ENCODE results near the gene NOXA1.

The NOXA1 gene

GRCh38 chr9:137446851-137447471 is 23.8 kb downstream of the NOXA1 start:
- TF ChIP-seq PRDM4 (tag by site-specific recombination; IDR thresholded peaks at IDR 0.05) = no peak
- TF ChIP-seq ZNF624 (tag by site-specific recombination; IDR thresholded peaks at IDR 0.05) = no peak
- no peak for TF ChIP-seq BCL11A (tag by site-specific recombination; IDR thresholded peaks at IDR 0.05; ENCODE audit: low read depth)
- no peak for TF ChIP-seq ZNF488 (tag by site-specific recombination; IDR thresholded peaks at IDR 0.05)
- no peak for TF ChIP-seq KLF9 (tag by site-specific recombination; IDR thresholded peaks at IDR 0.05; ENCODE audit: low read depth)
- peak; percentile 41; the same call in 1 of the 2 replicates for TF ChIP-seq GLIS1 (tag by site-specific recombination; IDR thresholded peaks at IDR 0.05)
- TF ChIP-seq KLF1 (tag by site-specific recombination; IDR thresholded peaks at IDR 0.05) = peak; percentile 31; the same call in 1 of the 2 replicates
- TF ChIP-seq SALL2 (tag by site-specific recombination; IDR thresholded peaks at IDR 0.05; ENCODE audit: borderline replicate concordance) = no peak
- no peak for TF ChIP-seq ZNF175 (tag by site-specific recombination; IDR thresholded peaks at IDR 0.05)
- TF ChIP-seq GLIS2 (tag by site-specific recombination; IDR thresholded peaks at IDR 0.05) = peak; percentile 55; the same call in 1 of the 2 replicates
- TF ChIP-seq ZNF664 (tag by site-specific recombination; IDR thresholded peaks at IDR 0.05) = no peak
- no peak for TF ChIP-seq KLF10 (tag by site-specific recombination; IDR thresholded peaks at IDR 0.05)
- TF ChIP-seq OVOL3 (tag by site-specific recombination; IDR thresholded peaks at IDR 0.05) = no peak
- TF ChIP-seq ZNF302 (tag by site-specific recombination; IDR thresholded peaks at IDR 0.05; ENCODE audit: low read depth) = no peak
- no peak for TF ChIP-seq ZNF670 (tag by site-specific recombination; IDR thresholded peaks at IDR 0.05; ENCODE audit: low read depth)
- no peak for TF ChIP-seq ZNF248 (tag by site-specific recombination; IDR thresholded peaks at IDR 0.05)
- TF ChIP-seq ZNF157 (tag by site-specific recombination; IDR thresholded peaks at IDR 0.05) = no peak
- no peak for TF ChIP-seq ZNF449 (tag by site-specific recombination; IDR thresholded peaks at IDR 0.05)
- Histone ChIP-seq H3K36me3 (ENCODE audit: control insufficient read depth in 2 of 2, insufficient read depth in 1 of 2, low read length in 2 of 2) (peaks cover 0 to 18% of the 10 kb centered on the region in 2 experiments; a peak in 2 of 3 replicates), H3K4me3 (ENCODE audit: low read depth, low read length) (no peak overlapping the region), H3K4me1 (ENCODE audit: control insufficient read depth, insufficient read depth, low read length) (no peaks in the 10 kb centered on the region), H3K27ac (ENCODE audit: extremely low read depth, low read depth, low read length) (no peak overlapping the region), H3K9me3 (ENCODE audit: control insufficient read depth, insufficient read depth, low read depth, low read length) (no peaks in the 10 kb centered on the region)
- ChIA-PET CTCF (interaction anchor here (0.5 to 4.2 kb wide), 7 partner anchors 19 to 160 kb away, joined by 3 to 19 read pairs (median 4); partner anchors contain the start of genes EXD3 and NOXA1), POLR2A (interaction anchor here (0.6 to 1.3 kb wide), 5 partner anchors 12 to 296 kb away, joined by 3 to 12 read pairs (median 4); partner anchors contain the start of genes EXD3, NOXA1, NSMF and TUBB4B)

- CTCF ChIA-PET = interaction anchor here (0.7 to 1.3 kb wide), 3 partner anchors 25 to 161 kb away, joined by 3 to 4 read pairs (median 4); partner anchors contain the start of genes EXD3 and NOXA1
- POLR2A ChIA-PET = interaction anchor here (0.7 to 1.1 kb wide), 3 partner anchors 25 to 207 kb away, joined by 3 to 12 read pairs (median 3); partner anchors contain the start of genes EXD3, NOXA1 and TUBB4B
- Histone ChIP-seq H3K4me1 (ENCODE audit: control insufficient read depth, insufficient read depth, low read length) (no peaks in the 10 kb centered on the region), H3K9me3 (ENCODE audit: control insufficient read depth, insufficient read depth, low read depth, low read length) (no peaks in the 10 kb centered on the region), H3K36me3 (ENCODE audit: control insufficient read depth in 2 of 2, insufficient read depth in 1 of 2, low read length in 2 of 2) (peaks cover 0 to 28% of the 10 kb centered on the region in 2 experiments; a peak in 2 of 3 replicates), H3K27ac (ENCODE audit: extremely low read depth, low read depth, low read length) (no peak overlapping the region), H3K4me3 (ENCODE audit: low read depth, low read length) (no peak overlapping the region)
- peak; percentile 91 for TF ChIP-seq GLIS1 (tag by site-specific recombination; IDR thresholded peaks at IDR 0.05)
- peak; percentile 81 for TF ChIP-seq ZIC2 (tag by site-specific recombination; IDR thresholded peaks at IDR 0.05)
- no peak for TF ChIP-seq KLF16 (tag by site-specific recombination; IDR thresholded peaks at IDR 0.05)
- no peak for TF ChIP-seq ZBTB17 (tag by site-specific recombination; IDR thresholded peaks at IDR 0.05)
- no peak for TF ChIP-seq ZNF792 (tag by site-specific recombination; IDR thresholded peaks at IDR 0.05)
- TF ChIP-seq BCL11A (tag by site-specific recombination; IDR thresholded peaks at IDR 0.05; ENCODE audit: low read depth) = no peak
- no peak for TF ChIP-seq ZNF645 (tag by site-specific recombination; IDR thresholded peaks at IDR 0.05)
- peak; percentile 49 for TF ChIP-seq GLIS2 (tag by site-specific recombination; IDR thresholded peaks at IDR 0.05)
- no peak for TF ChIP-seq ZNF837 (tag by site-specific recombination; IDR thresholded peaks at IDR 0.05)
- no peak for TF ChIP-seq ZNF624 (tag by site-specific recombination; IDR thresholded peaks at IDR 0.05)
- TF ChIP-seq GLI2 (tag by site-specific recombination; IDR thresholded peaks at IDR 0.05; ENCODE audit: borderline replicate concordance, low read depth) = no peak
- no peak for TF ChIP-seq ZNF433 (tag by site-specific recombination; IDR thresholded peaks at IDR 0.05; ENCODE audit: low read depth)
These were observed 24.8 kb downstream of the NOXA1 start for GRCh38 chr9:137447722-137448601.

All from HEK293 (cell line).